Measurements from ENCODE around the gene DOCK2. TPM values are rescaled to one million over a fixed set of nuclear protein-coding genes. Genes with fewer than 3 reads are reported as not detected.
"Not testable (repeated sequence)": the region's sequence is repeated elsewhere in the genome, so short reads cannot be mapped to it uniquely, and the experiment has no call there.

DOCK2 gene
- total and polyA plus RNA-seq, 9 of the 15 experiments (the other 6 are each of a cell fraction or from before 2014, with no cell fraction given) = 4.5 to 42.6 (median 20.5) TPM

GRCh38 chr5:169950333-169950732 lies 313.3 kb downstream of the DOCK2 start (continued):
- no peak for TF ChIP-seq ZBTB7A (IDR thresholded peaks at IDR 0.05; ENCODE audit: borderline replicate concordance, control insufficient read depth, low read depth, low read length)
- TF ChIP-seq ASH1L (IDR thresholded peaks at IDR 0.05; ENCODE audit: borderline replicate concordance, low read depth, partially characterized antibody) = no peak

DNA sequence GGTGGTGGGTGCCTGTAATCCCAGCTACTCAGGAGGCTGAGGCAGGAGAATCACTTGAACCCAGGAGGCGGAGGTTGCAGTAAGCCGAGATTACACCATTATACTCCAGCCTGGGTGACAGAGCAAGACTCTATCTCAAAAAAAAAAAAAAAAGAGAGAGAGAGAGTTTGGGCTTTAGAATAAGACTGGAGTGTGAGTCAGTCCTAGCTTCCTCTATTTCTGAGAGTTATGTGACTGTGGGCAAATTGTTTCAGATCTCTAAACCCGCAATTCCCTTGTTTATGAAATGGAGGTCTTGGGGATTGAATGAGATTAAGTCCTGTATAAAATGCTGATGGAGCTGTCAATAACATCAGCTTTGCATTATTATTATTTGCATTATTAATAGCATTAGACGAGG lies 316.1 kb downstream of the DOCK2 start:
- H3K9me3 ChIP-seq (replicated peaks; ENCODE audit: control insufficient read depth, insufficient read depth, low read depth, low read length); H3K4me3 ChIP-seq; FAIRE-seq; H3K9ac ChIP-seq (ENCODE audit: insufficient read depth in 1 of 2, low read depth in 2 of 2, low read length in 2 of 2); H3K4me1 ChIP-seq (replicated peaks in 1 of 2; ENCODE audit: control insufficient read depth in 2 of 2, insufficient read depth in 2 of 2, low read length in 2 of 2); DNase-seq (ENCODE audit: extremely low read depth in 1 of 4, low spot score in 3 of 4); H3K27me3 ChIP-seq (ENCODE audit: control insufficient read depth in 2 of 2, insufficient read depth in 2 of 2, low read length in 2 of 2); H4K20me1 ChIP-seq (replicated peaks; ENCODE audit: control insufficient read depth, insufficient read depth, low read length); CTCF ChIA-PET (ENCODE audit: low intra/inter-chr PET ratio); ATAC-seq; H2AFZ ChIP-seq (ENCODE audit: low read depth, low read length); in situ Hi-C loops (cut with MboI); H3K4me2 ChIP-seq (ENCODE audit: insufficient read depth, low read length); H3K36me3 ChIP-seq (ENCODE audit: control insufficient read depth, insufficient read depth, low read length); H3K27ac ChIP-seq (ENCODE audit: extremely low read depth, low read depth, low read length); intact Hi-C loops (cut with micrococcal nuclease); H3K9me1 ChIP-seq (ENCODE audit: control insufficient read depth, insufficient read depth, low read length); BruUV-seq (replicated peaks); H3K79me2 ChIP-seq (ENCODE audit: control insufficient read depth, insufficient read depth, low read length): not testable (repeated sequence)
- 0% methylated on average over 2 of the region's 4 CpGs for WGBS (ENCODE audit: insufficient coverage, low coverage, missing lambda C conversion rate)
- POLR2A ChIA-PET = interaction anchor here (0.6 kb wide), 1 partner anchor 415 kb away, joined by 3 read pairs; no protein-coding TSS in a partner anchor

DNA sequence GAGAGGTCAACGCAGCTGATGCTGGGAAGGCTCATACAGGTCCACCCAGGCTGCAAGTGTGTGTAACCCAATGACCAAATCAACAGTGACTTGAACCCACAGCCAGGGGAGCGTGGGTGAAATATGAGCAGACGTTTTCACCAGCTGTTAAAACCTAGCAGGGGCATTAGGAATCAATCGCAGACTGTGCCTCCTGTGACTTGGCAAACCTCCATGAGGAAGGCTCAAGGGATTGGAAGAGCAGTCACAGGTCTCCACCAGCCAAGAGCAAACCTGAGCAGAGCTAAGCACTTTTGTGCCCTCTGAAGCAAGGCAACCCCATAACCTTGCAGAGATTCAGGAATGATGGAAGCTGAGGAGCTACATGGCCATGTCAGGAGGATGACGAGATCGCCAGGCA lies 317.7 kb downstream of the DOCK2 start:
- FAIRE-seq (no peak), DNase-seq (ENCODE audit: extremely low read depth in 1 of 4, low spot score in 3 of 4) (no peak), ATAC-seq (no peak)
- no peak overlapping the region for H3K4me2 ChIP-seq (ENCODE audit: insufficient read depth, low read length)
- no peak overlapping the region for H3K4me3 ChIP-seq
- H3K79me2 ChIP-seq (ENCODE audit: control insufficient read depth, insufficient read depth, low read length) = no peaks in the 10 kb centered on the region
- no peaks in the 10 kb centered on the region for H3K9me3 ChIP-seq (replicated peaks; ENCODE audit: control insufficient read depth, insufficient read depth, low read depth, low read length)
- WGBS (ENCODE audit: insufficient coverage, low coverage, missing lambda C conversion rate) = 4% methylated on average over 4 of the region's 6 CpGs
- no peak overlapping the region for H3K27ac ChIP-seq (ENCODE audit: extremely low read depth, low read depth, low read length)
- no peaks in the 10 kb centered on the region; a peak in 1 of 5 replicates for H3K4me1 ChIP-seq (replicated peaks in 1 of 2; ENCODE audit: control insufficient read depth in 2 of 2, insufficient read depth in 2 of 2, low read length in 2 of 2)
- H3K36me3 ChIP-seq (ENCODE audit: control insufficient read depth, insufficient read depth, low read length) = no peaks in the 10 kb centered on the region
- H4K20me1 ChIP-seq (replicated peaks; ENCODE audit: control insufficient read depth, insufficient read depth, low read length) = no peaks in the 10 kb centered on the region
- H3K9ac ChIP-seq (ENCODE audit: insufficient read depth in 1 of 2, low read depth in 2 of 2, low read length in 2 of 2) = no peak overlapping the region
- in situ Hi-C loops (cut with MboI) (no loop called here), intact Hi-C loops (cut with micrococcal nuclease) (no loop called here)
- POLR2A ChIA-PET = no interaction called here
- H2AFZ ChIP-seq (ENCODE audit: low read depth, low read length) = no peak overlapping the region
- H3K9me1 ChIP-seq (ENCODE audit: control insufficient read depth, insufficient read depth, low read length) = no peaks in the 10 kb centered on the region
- no TSS peak for BruUV-seq (replicated peaks)
- H3K27me3 ChIP-seq (ENCODE audit: control insufficient read depth in 2 of 2, insufficient read depth in 2 of 2, low read length in 2 of 2) = no peaks in the 10 kb centered on the region
- CTCF ChIA-PET (ENCODE audit: low intra/inter-chr PET ratio) = no interaction called here
- TF ChIP-seq FOXA1 (IDR thresholded peaks at IDR 0.05; ENCODE audit: borderline replicate concordance) (no peak), BRF1 (IDR thresholded peaks at IDR 0.05; ENCODE audit: borderline replicate concordance, extremely low read depth, insufficient read length) (no peak), DDX20 (tag; IDR thresholded peaks at IDR 0.05; ENCODE audit: low read depth) (no peak), HOXB6 (CRISPR knock-in tag; IDR thresholded peaks at IDR 0.05; ENCODE audit: borderline replicate concordance) (no peak), ZNF280B (CRISPR knock-in tag; IDR thresholded peaks at IDR 0.05) (no peak), ZNF253 (CRISPR knock-in tag; conservative IDR thresholded peaks at IDR 0.05) (no peak), SMAD2 (IDR thresholded peaks at IDR 0.05; ENCODE audit: low read depth, low read length) (no peak)

Data from K562 (cell line).